SK-N-MC (cell line): ENCODE data around the gene GOLGA2.

Experiments used
- DNase-seq: peaks from one replicate; pipeline ENCODE4 v3.0.0-alpha.2; 2011; ENCODE audit warnings: low read depth, low spot score
- H3K27ac ChIP-seq: fragments of 200-600 bp; sonication (generic); 2 replicates; pipeline ENCODE4 v1.5.1; 2016; ENCODE audit warnings: mixed run types
- H3K36me3 ChIP-seq: fragments of 200-600 bp; sonication (generic); 2 replicates; pipeline ENCODE4 v1.6.1; 2017; ENCODE audit warnings: antibody characterized with exemption, low read length, mixed read lengths; ENCODE audit not compliant: insufficient read depth
- H3K4me3 ChIP-seq: fragments of 200-600 bp; sonication (generic); 2 replicates; pipeline ENCODE4 v1.5.1; 2016
- H3K9ac ChIP-seq: fragments of 200-600 bp; sonication (generic); 2 replicates; pipeline ENCODE4 v1.8.0; 2017; ENCODE audit warnings: mixed run types, mixed read lengths; ENCODE audit not compliant: insufficient read length
- H3K9me3 ChIP-seq: fragments of 200-600 bp; sonication (generic); 2 replicates; pipeline ENCODE4 v1.6.1; 2017; ENCODE audit warnings: low read depth, mild to moderate bottlenecking, antibody characterized with exemption, low read length, moderate library complexity, mixed read lengths
- EZH2 ChIP-seq: fragments of 200-600 bp; sonication (generic); IDR thresholded peaks from one replicate; pipeline ENCODE4 v1.6.1; 2017; ENCODE audit warnings: antibody characterized with exemption
- FOXP2 ChIP-seq: optimal IDR thresholded peaks from 2 replicates; pipeline ENCODE3; 2011; ENCODE audit warnings: mild to moderate bottlenecking, moderate library complexity; ENCODE audit not compliant: insufficient read depth; ENCODE audit errors: extremely low read length, control extremely low read depth
- POLR2AphosphoS5 ChIP-seq: IDR thresholded peaks from 2 replicates; pipeline ENCODE4 v1.6.1; 2012; ENCODE audit warnings: mild to moderate bottlenecking, low read depth, low read length, borderline replicate concordance

GOLGA2 gene

GRCh38 chr9:128225770-128226411 lies 49.9 kb downstream of the GOLGA2 start:
- H3K9me3 ChIP-seq = no peaks in the 10 kb centered on the region
- no peak overlapping the region for H3K4me3 ChIP-seq
- no peak for TF ChIP-seq EZH2
- no peak for TF ChIP-seq POLR2AphosphoS5
- TF ChIP-seq FOXP2 = no peak
- no peaks in the 10 kb centered on the region for H3K36me3 ChIP-seq
- no peak overlapping the region for H3K27ac ChIP-seq
- no peak overlapping the region for H3K9ac ChIP-seq
- no peak for DNase-seq

- Histone ChIP-seq H3K4me3 (no peak overlapping the region), H3K27ac (no peak overlapping the region), H3K9me3 (no peaks in the 10 kb centered on the region), H3K9ac (no peak overlapping the region), H3K36me3 (no peaks in the 10 kb centered on the region)
- DNase-seq = no peak
- TF ChIP-seq EZH2 (no peak), POLR2AphosphoS5 (no peak), FOXP2 (no peak)
These were observed 50.9 kb downstream of the GOLGA2 start for GRCh38 chr9:128224877-128225276.

- no peak for TF ChIP-seq FOXP2
- TF ChIP-seq EZH2 = no peak
- no peak for TF ChIP-seq POLR2AphosphoS5
These were observed 52.7 kb downstream of the GOLGA2 start for GRCh38 chr9:128222880-128223670.

GRCh38 chr9:128222026-128222425 lies 53.8 kb downstream of the GOLGA2 start:
- Histone ChIP-seq H3K36me3 (no peaks in the 10 kb centered on the region), H3K27ac (no peak overlapping the region), H3K4me3 (no peak overlapping the region), H3K9me3 (no peaks in the 10 kb centered on the region), H3K9ac (no peak overlapping the region)
- TF ChIP-seq EZH2 (no peak), POLR2AphosphoS5 (no peak), FOXP2 (no peak)
- DNase-seq = no peak

More at GRCh38 chr9:128222880-128223670, 52.7 kb downstream of the GOLGA2 start:
- Histone ChIP-seq H3K4me3 (no peak overlapping the region), H3K36me3 (no peaks in the 10 kb centered on the region), H3K9ac (no peak overlapping the region), H3K27ac (no peak overlapping the region), H3K9me3 (no peaks in the 10 kb centered on the region)
- DNase-seq = no peak

GRCh38 chr9:128219831-128220230 lies 56.0 kb downstream of the GOLGA2 start:
- no peaks in the 10 kb centered on the region for H3K36me3 ChIP-seq
- no peak for TF ChIP-seq POLR2AphosphoS5
- no peak overlapping the region for H3K9ac ChIP-seq
- DNase-seq = no peak
- no peaks in the 10 kb centered on the region for H3K9me3 ChIP-seq
- H3K27ac ChIP-seq = no peak overlapping the region
- H3K4me3 ChIP-seq = no peak overlapping the region

- H3K9ac ChIP-seq = no peak overlapping the region
- H3K4me3 ChIP-seq = peak overlapping the region; percentile 63
- TF ChIP-seq POLR2AphosphoS5 = peak; percentile 28; the same call in 1 of the 2 replicates
- peak; percentile 28 for TF ChIP-seq FOXP2
- TF ChIP-seq EZH2 = no peak
- H3K36me3 ChIP-seq = no peaks in the 10 kb centered on the region
- H3K9me3 ChIP-seq = no peaks in the 10 kb centered on the region
- H3K27ac ChIP-seq = no peak overlapping the region
- DNase-seq = peak; percentile 63
These were observed 57.1 kb downstream of the GOLGA2 start for GRCh38 chr9:128218518-128219389.

GRCh38 chr9:128218172-128218517 lies 57.7 kb downstream of the GOLGA2 start:
- H3K36me3 ChIP-seq = no peaks in the 10 kb centered on the region
- no peak overlapping the region for H3K9ac ChIP-seq

GRCh38 chr9:128216781-128217553 lies 58.8 kb downstream of the GOLGA2 start:
- no peak overlapping the region; the same call in 1 of the 2 replicates for H3K27ac ChIP-seq
- no peaks in the 10 kb centered on the region for H3K36me3 ChIP-seq
- no peak overlapping the region for H3K9ac ChIP-seq
- TF ChIP-seq FOXP2 = no peak
- no peak for TF ChIP-seq POLR2AphosphoS5
- TF ChIP-seq EZH2 = no peak
- no peak overlapping the region for H3K4me3 ChIP-seq
- DNase-seq = no peak
- no peaks in the 10 kb centered on the region for H3K9me3 ChIP-seq

More at GRCh38 chr9:128218172-128218517, 57.7 kb downstream of the GOLGA2 start:
- peak overlapping the region; percentile 63 for H3K4me3 ChIP-seq
- no peak overlapping the region for H3K27ac ChIP-seq
- no peak for DNase-seq
- TF ChIP-seq POLR2AphosphoS5 = no peak
- no peak for TF ChIP-seq FOXP2
- TF ChIP-seq EZH2 = no peak
- no peaks in the 10 kb centered on the region for H3K9me3 ChIP-seq
